Measurements from ENCODE around the gene CDHR1. TPM values are rescaled to one million over a fixed set of nuclear protein-coding genes. Genes with fewer than 3 reads are reported as not detected.

Gene CDHR1
- total and polyA plus RNA-seq, 2 of the 8 experiments (the other 6 are each of a cell fraction or from before 2014, with no cell fraction given), result 3.9 to 10.5 TPM

- TF ChIP-seq RNF2 (IDR thresholded peaks at IDR 0.05; ENCODE audit: borderline replicate concordance, low read depth, low read length, missing control alignments, poor library complexity, severe bottlenecking), result no peak
- TF ChIP-seq TAF7 (optimal IDR thresholded peaks at IDR 0.05; ENCODE audit: borderline replicate concordance, low read depth, low read length), result no peak
- no peak for TF ChIP-seq SIRT6 (IDR thresholded peaks at IDR 0.05; ENCODE audit: low read length)
- no peak for TF ChIP-seq BCL11A (IDR thresholded peaks at IDR 0.05; ENCODE audit: low read depth in 2 of 2, low read length in 2 of 2)
- no peak for TF ChIP-seq POU5F1 (IDR thresholded peaks at IDR 0.05; ENCODE audit: low read depth, low read length)
- no peak for TF ChIP-seq EP300 (IDR thresholded peaks at IDR 0.05; ENCODE audit: borderline replicate concordance in 1 of 2, low read depth in 2 of 2, low read length in 2 of 2)
- no peak for TF ChIP-seq BACH1 (IDR thresholded peaks at IDR 0.05; ENCODE audit: low read length)
Observed at GRCh38 chr10:84269162-84269561, 74.8 kb downstream of the CDHR1 start (continued).

Other genes starting within 250 kb of the CDHR1 start
- gene GHITM, start 55.0 kb upstream of the CDHR1 start, total RNA-seq (2021; fragmentation: NEBNext Ultra II Directional; extraction: Animal tissue kit (Norgen Biotek cat#: 25700)), result 87.8 and 97.0 TPM in 2 replicates
- 55.0 and 86.2 TPM in 2 replicates for gene GHITM, start 55.0 kb upstream of the CDHR1 start, polyA plus RNA-seq (2011; rRNA removed)
- gene GPR15LG, start 20.7 kb upstream of the CDHR1 start, total RNA-seq (2021; fragmentation: NEBNext Ultra II Directional; extraction: Animal tissue kit (Norgen Biotek cat#: 25700)), result not detected in 2 replicates
- not detected in 2 replicates for gene GPR15LG, start 20.7 kb upstream of the CDHR1 start, polyA plus RNA-seq (2011; rRNA removed)
- gene LRIT2, start 31.0 kb downstream of the CDHR1 start, total RNA-seq (2021; fragmentation: NEBNext Ultra II Directional; extraction: Animal tissue kit (Norgen Biotek cat#: 25700)), result not detected in 2 replicates
- gene LRIT2, start 31.0 kb downstream of the CDHR1 start, polyA plus RNA-seq (2011; rRNA removed), result not detected in 2 replicates
- gene LRIT1, start 47.0 kb downstream of the CDHR1 start, total RNA-seq (2021; fragmentation: NEBNext Ultra II Directional; extraction: Animal tissue kit (Norgen Biotek cat#: 25700)), result not detected in 2 replicates
- gene LRIT1, start 47.0 kb downstream of the CDHR1 start, polyA plus RNA-seq (2011; rRNA removed), result 0.03 and 0.09 TPM in 2 replicates
- not detected in 2 replicates for gene RGR, start 50.5 kb downstream of the CDHR1 start, total RNA-seq (2021; fragmentation: NEBNext Ultra II Directional; extraction: Animal tissue kit (Norgen Biotek cat#: 25700))
- gene RGR, start 50.5 kb downstream of the CDHR1 start, polyA plus RNA-seq (2011; rRNA removed), result not detected in 2 replicates
- 30.5 and 32.4 TPM in 2 replicates for gene CCSER2, start 134.1 kb downstream of the CDHR1 start, total RNA-seq (2021; fragmentation: NEBNext Ultra II Directional; extraction: Animal tissue kit (Norgen Biotek cat#: 25700))
- gene CCSER2, start 134.1 kb downstream of the CDHR1 start, polyA plus RNA-seq (2011; rRNA removed), result 2.7 and 6.9 TPM in 2 replicates

Measured in H1 (cell line).